ENCODE measurements around the gene PATJ.

PATJ gene

DNA sequence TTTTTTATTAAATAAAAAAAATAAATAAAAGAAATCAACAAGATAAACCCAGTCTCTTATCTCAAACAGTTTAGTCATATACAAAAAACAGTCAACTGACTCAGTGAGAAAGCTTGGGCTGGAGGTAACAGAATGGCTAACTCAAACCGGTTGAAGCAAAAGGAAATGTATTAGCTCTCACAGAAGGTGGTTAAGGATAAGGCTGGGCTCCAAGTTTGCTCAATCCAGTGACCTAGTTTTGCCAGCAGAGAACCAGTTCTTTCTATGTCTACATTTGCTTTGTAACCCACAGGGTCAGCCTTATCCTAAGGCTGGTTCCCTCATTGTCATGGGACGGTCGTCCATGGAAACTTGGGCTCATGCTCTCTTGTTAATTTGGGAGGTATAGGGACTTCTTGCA is 307.9 kb downstream of the PATJ start:
- DNase-seq (ENCODE audit: low spot score) = no peak

DNA sequence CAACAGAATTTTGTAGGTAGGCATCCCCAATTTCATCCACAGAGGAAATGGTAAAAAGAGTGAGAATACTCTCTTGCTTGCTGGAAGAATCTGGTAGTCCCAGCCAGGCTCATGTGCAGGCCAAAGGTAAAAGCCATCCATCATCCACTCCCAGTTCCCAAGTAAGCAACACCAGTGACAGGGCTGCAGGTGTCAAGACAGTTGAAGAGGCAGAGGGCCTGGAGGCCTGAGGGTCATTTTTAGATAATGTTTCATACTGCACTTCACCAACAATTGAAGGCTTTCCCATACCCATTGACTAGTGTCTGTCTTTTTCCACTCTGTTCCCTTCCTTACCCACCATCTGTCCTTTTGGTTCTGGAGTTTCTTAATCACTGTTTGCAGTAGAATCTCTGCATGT is 310.7 kb downstream of the PATJ start:
- DNase-seq (ENCODE audit: low spot score) = no peak

DNA sequence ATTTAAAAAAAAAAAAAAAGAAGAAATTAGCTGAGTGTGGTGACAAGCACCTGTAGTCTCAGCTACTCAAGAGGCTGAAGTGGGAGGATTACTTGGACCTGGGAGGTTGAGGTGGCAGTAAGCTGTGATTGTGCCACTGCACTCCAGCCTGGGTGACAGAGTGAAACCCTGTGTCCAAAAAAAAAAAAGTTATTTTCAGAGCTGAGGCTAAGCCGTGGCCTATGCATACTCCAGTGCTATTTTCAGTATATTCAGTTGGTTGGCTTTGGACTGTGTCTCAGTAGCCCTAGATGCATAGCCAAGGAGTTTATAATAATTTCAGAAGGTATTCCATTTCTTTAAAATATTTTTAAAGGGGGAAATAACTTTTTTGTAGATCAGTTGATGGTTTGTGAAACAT is 311.9 kb downstream of the PATJ start:
- DNase-seq (ENCODE audit: low spot score) = no peak

DNA sequence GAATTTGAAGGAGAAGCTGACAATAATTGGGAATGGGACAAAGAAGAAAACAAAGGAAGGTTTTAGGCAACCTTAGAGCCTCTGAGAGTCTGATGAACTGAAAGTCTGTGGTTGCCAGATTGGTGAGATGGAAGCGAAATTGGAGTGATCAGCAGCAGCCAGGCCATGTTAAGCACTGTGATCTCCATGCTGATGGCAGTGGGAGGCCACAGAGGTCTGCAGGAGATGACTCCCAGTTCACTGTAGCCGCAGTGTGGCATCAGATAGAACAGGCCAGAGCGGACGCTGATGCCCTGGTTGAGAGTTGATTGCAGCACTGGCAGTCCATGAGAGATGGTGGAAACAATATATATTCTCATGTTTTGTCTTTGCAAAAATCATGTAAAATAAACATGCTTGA is 314.9 kb downstream of the PATJ start:
- no peak for DNase-seq (ENCODE audit: low spot score)

DNA sequence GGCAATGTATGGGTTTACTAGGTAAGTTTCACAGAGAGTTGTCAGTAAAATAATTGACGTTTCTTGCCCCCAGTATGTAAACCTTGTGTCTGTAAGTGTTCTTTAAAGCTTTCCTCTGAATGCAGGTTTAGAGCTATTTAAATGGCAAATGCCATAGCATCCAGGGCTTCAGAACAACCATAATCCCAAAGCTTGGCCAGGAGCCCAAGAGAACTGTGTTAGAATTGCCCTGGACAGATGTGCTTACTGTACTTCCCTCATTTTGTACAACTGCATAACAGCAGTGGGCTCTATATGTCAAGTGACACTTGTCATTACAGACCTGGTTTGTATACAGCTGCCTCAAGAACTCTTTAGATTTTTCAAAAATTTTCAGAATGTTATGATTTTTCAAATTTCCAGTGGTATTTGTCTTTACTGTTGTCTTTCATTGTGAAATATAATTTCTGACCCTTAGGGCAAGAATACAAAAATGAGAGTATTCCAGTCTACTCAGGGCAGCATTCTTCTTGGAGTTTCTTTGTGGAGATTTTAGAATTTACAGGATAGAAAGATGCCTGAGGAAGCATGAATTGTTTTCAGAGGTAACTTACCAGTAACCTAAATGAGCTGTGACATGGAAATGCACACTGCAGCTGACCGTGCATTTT is 315.5 kb downstream of the PATJ start:
- no peak for DNase-seq (ENCODE audit: low spot score)

- no peak for DNase-seq (ENCODE audit: low spot score)
These were observed 316.7 kb downstream of the PATJ start for GRCh38 chr1:62058956-62059355.

- DNase-seq (ENCODE audit: low spot score) = no peak
These were observed 319.8 kb downstream of the PATJ start for GRCh38 chr1:62062087-62062486.

- no peak for DNase-seq (ENCODE audit: low spot score)
These were observed 322.6 kb downstream of the PATJ start for GRCh38 chr1:62064829-62065407.

DNA sequence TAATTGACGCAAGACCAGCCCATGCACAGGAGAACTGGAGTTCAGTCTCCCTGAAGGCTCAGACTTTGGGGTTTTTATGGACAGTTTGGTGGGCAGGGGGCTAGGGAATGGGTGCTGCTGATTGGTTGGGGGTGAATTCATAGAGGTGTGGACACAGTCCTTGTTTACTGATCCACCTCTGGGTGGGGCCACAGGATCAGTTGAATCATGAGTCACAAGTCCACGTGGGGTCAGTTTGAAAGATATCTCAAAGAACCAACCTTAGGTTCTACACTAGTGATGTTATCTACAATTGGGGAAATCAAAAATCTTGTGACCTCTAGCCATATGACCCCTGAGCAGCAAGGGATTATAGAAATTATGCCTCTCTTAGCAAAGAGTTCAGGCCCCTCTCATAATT is 324.4 kb downstream of the PATJ start:
- no peak for DNase-seq (ENCODE audit: low spot score)

DNA sequence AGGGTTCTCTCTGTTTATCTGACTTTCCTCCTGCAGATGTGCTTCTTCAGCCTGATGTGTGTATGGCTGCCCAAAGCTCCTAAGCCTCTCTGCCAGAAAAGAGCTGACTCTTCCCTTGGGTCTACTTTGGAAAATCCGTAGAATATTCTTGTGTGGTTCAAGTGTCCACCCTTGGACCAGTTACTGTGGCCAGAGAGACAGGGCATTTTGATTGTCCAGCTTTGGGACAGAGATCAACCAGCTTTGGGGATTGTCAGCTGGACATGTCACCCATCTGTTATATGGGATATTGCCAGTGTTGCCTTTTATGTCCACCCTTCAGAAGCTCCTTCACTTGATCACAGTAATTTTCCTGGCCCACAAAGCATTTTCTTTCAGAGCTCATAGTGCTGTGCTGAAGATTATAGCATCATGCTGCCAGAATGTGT is 326.1 kb downstream of the PATJ start:
- no peak for DNase-seq (ENCODE audit: low spot score)

DNA sequence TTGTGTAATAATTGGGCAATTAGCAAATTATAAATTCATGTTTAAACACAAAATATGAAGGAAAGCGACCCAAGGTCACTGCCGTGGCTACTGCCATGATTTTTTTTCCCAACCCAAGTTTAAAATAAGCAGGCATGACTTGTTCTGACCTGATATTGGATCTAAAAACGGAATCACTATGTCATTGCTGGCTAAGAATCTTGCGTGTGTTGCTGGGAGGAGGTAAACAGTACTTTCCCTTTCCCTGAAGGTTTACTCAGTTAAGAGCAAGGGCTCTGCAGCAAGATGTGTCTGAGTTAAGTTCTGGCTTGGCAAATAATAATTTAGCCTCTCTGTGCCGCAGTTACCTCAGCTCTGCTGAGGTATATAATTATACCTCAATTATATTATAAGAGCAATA is 326.7 kb downstream of the PATJ start:
- no peak for DNase-seq (ENCODE audit: low spot score)

GRCh38 chr1:62070384-62071011 is 328.2 kb downstream of the PATJ start:
- peak; percentile 50 for DNase-seq (ENCODE audit: low spot score)

DNA sequence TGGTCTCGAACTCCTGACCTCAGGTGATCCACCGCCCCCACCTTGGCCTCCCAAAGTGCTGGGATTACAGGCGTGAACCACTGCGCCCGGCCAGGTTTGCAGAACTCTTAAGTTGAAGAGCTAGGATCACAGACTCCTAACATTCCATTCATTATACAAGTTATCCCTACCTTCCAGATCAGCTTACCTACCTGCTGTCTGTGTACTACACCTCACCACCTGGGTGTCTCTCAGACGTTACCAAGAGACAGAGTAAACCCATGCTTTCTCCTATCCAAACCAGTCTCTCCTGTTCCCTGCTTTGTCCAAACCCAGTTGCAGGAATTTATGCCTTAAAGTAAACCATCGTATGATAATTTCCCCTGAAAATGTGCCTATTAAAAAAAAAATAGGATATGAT is 329.4 kb downstream of the PATJ start:
- no peak for DNase-seq (ENCODE audit: low spot score)

GRCh38 chr1:62076286-62076685 is 334.0 kb downstream of the PATJ start:
- DNase-seq (ENCODE audit: low spot score) = peak; percentile 11

DNA sequence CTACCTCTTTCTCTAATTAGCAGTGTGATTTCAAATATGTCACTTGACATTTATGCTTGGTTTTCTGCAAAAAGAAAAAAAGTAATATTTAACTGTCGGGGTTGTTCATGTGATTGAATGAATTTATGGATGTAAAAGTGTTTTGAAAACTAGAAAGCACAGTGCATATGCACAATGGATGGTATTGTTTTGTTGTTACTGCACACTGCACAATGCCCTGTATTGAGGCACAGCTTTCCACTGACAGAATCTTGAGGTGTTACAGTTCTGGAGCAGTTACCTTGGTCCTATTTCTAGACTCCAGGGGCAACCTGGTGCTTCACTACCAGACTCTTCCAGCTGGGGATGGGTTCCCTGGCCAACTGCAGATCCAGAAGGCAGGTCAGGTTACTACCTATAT is 335.5 kb downstream of the PATJ start:
- no peak for DNase-seq (ENCODE audit: low spot score)

GRCh38 chr1:62082456-62083363 is 340.4 kb downstream of the PATJ start:
- DNase-seq (ENCODE audit: low spot score) = peak; percentile 76

DNA sequence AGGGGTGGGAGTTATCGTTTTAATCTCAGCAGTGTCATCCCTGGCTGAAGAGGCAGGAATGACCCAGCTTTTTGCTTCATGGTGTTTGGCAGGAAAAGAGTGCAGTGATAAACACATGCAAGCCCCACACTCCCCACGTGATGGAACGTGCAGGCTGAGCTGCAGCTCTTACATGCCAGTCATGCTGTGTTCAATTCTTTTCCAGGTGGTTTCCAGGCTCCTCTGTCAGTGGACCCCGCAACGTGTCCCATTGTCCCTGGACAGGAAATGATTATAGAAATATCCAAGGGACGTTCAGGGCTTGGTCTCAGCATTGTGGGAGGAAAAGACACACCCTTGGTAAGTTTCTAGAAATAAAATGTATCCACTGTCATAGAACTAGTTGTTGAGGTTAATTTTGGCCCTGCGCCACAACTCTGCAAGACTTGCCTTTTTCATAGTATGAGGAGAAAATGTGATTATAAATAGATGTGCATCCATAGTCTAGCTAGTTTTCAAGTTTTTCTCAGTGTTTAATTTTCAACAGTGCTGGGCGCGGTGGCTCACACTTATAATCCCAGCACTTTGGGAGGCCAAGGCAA is 342.1 kb downstream of the PATJ start:
- no peak for DNase-seq (ENCODE audit: low spot score)

DNA sequence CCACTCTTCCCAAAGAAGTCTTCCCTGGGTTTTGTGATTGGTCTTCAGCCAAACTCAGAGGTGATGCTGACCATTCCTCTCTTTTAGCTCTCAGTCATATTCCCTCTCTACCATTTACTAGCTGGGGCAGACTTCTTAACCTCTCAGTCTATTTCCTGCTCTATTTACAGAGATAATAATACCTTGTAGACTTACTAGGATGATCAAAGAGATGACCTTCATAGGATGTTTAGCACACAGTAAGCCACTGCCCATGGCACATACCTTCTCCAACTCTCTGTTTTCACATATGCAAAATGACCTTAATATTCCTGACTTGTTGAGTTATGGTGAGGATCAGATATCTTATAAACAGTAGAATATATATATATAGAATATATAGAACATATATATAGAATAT is 346.2 kb downstream of the PATJ start:
- DNase-seq (ENCODE audit: low spot score) = no peak

GRCh38 chr1:62089570-62089969 is 347.3 kb downstream of the PATJ start:
- DNase-seq (ENCODE audit: low spot score) = no peak

DNA sequence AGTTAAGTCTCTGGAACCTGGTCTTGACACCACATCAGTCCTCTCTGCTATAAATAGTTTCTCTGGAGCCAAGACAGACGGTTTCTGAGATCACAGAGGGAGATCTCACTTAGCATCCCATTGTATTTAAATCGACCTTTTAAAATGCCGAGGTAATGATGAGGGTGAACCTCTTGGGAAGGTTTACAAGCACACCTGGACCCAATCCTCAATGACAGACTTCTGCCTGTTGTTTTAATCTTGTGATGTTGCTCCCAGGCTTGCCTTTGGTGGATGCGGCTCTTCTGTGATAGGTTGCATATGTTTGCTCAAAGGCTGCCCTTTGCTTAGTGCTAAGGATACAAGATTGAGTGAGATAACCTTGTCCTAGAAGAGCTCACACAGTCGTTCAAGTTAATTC is 347.7 kb downstream of the PATJ start:
- DNase-seq (ENCODE audit: low spot score) = no peak

GRCh38 chr1:62092110-62092509 is 349.8 kb downstream of the PATJ start:
- DNase-seq (ENCODE audit: low spot score) = no peak

DNA sequence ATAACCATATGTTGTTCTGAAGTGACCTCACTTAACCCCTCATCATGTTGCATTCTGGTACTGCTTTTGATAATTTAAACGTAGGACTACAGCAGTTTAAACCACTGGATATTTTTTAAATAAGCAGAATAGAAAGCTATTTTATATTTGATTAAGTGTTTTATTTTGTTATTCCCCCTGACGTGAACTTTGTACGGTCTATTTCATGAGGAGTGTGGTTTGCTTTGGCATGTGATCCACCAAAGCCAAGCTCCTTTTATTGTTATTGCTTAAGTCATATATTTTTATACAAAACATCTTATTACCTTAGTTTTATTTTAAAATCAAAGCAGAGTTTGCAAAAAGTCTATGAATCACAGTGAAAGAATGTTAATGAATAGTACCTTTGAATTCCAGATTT is 351.0 kb downstream of the PATJ start:
- no peak for DNase-seq (ENCODE audit: low spot score)

All from GM03348 (cell line).